Esophagus (tissue), 2 donors: ENCODE results near the gene MMP3. TPM values are rescaled to one million over a fixed set of nuclear protein-coding genes. Genes with fewer than 3 reads are reported as not detected.
"Not testable (repeated sequence)": the region's sequence is repeated elsewhere in the genome, so short reads cannot be mapped to it uniquely, and the experiment has no call there.

Experiments
- H3K27ac ChIP-seq, 2 donors: one replicate each; pipeline ENCODE4 v1.5.1; 2013; ENCODE audit warnings: low read depth in 2 of 2, mild to moderate bottlenecking in 2 of 2, inconsistent platforms in 1 of 2, low read length in 1 of 2, moderate library complexity in 1 of 2
- H3K27me3 ChIP-seq, 2 donors: one replicate each; pipeline ENCODE4 v1.6.1; 2013; ENCODE audit warnings: low read length in 2 of 2, control low read depth in 1 of 2, mild to moderate bottlenecking in 1 of 2; ENCODE audit not compliant: insufficient read depth in 2 of 2, control insufficient read depth in 1 of 2
- H3K36me3 ChIP-seq, 2 donors: one replicate each; pipeline ENCODE4 v1.6.1; 2013; ENCODE audit warnings: low read length in 1 of 2; ENCODE audit not compliant: control insufficient read depth in 2 of 2, insufficient read depth in 2 of 2
- H3K4me1 ChIP-seq, 2 donors: one replicate each; pipeline ENCODE4 v1.6.1; 2013; ENCODE audit warnings: low read length in 1 of 2; ENCODE audit not compliant: control insufficient read depth in 2 of 2, insufficient read depth in 2 of 2
- H3K4me3 ChIP-seq, 2 donors: one replicate each; pipeline ENCODE4 v1.5.1; 2013; ENCODE audit warnings: low read length in 2 of 2, mild to moderate bottlenecking in 2 of 2, low read depth in 1 of 2, moderate library complexity in 1 of 2
- H3K9me3 ChIP-seq, 2 donors: one replicate each; pipeline ENCODE4 v1.6.1; 2013; ENCODE audit warnings: mild to moderate bottlenecking in 2 of 2, low read depth in 1 of 2, low read length in 1 of 2, moderate library complexity in 1 of 2; ENCODE audit not compliant: control insufficient read depth in 2 of 2, insufficient read depth in 1 of 2
- WGBS, 2 donors: extraction: QIAGEN DNeasy Blood & Tissue Kit; methylation state at CpG; one replicate each; pipeline ENCODE4 v1.1.7; 2013; 5-methylcytosine and 5-hydroxymethylcytosine counted together
- polyA plus RNA-seq, 2 donors: library from polyadenylated mRNA; stranded (reverse); fragments of 200-250 nt; gene quantifications; one replicate each; pipeline ENCODE4 v1.2.3, GENCODE V29; 2013
- donor health status: healthy with polysubstance abuse.
- donor health status: Bipolar disorder and iron deficiency.

The MMP3 gene
- under 1 TPM; 0.01 to 0.24 TPM for polyA plus RNA-seq

- Histone ChIP-seq H3K27ac (no peak within 1 kb of the TSS), H3K27me3 (peaks cover 0 to 2% of the 10 kb centered on the region in 2 donors)
- 66 to 71% methylated on average over 4 of the region's 4 CpGs for WGBS, 2 donors
Observed at GRCh38 chr11:102843489-102843888, at the start of gene MMP3. Gene MMP3 (minus strand): TSS chr11:102843609. CDS start chr11:102843546, 63 bp downstream.

GRCh38 chr11:102891736-102892135, 48.3 kb upstream of the MMP3 start:
- WGBS, 2 donors: 97% methylated on average over 1 of the region's 1 CpG
- Histone ChIP-seq H3K4me1 (no peaks in the 10 kb centered on the region), H3K36me3 (no peaks in the 10 kb centered on the region), H3K9me3 (peaks cover 0 to 6% of the 10 kb centered on the region in 2 donors), H3K4me3 (no peak overlapping the region), H3K27ac (no peak overlapping the region), H3K27me3 (no peaks in the 10 kb centered on the region)

More at GRCh38 chr11:102843489-102843888, at the start of gene MMP3:
- Histone ChIP-seq H3K36me3 (no peaks in the 10 kb centered on the region), H3K9me3 (no peaks in the 10 kb centered on the region), H3K4me1 (no peaks in the 10 kb centered on the region), H3K4me3 (no peak within 1 kb of the TSS)

- Histone ChIP-seq H3K4me3 (no peak overlapping the region), H3K9me3 (no peaks in the 10 kb centered on the region), H3K27ac (no peak overlapping the region), H3K4me1 (no peaks in the 10 kb centered on the region), H3K36me3 (no peaks in the 10 kb centered on the region), H3K27me3 (no peaks in the 10 kb centered on the region)
- WGBS, 2 donors: 75 to 80% methylated on average over 6 of the region's 6 CpGs
Observed at GRCh38 chr11:102886999-102887398, 43.6 kb upstream of the MMP3 start.

GRCh38 chr11:102883141-102883540, 39.7 kb upstream of the MMP3 start:
- Histone ChIP-seq H3K36me3 (no peaks in the 10 kb centered on the region), H3K4me3 (no peak overlapping the region), H3K27me3 (no peaks in the 10 kb centered on the region), H3K27ac (no peak overlapping the region), H3K4me1 (no peaks in the 10 kb centered on the region), H3K9me3 (no peaks in the 10 kb centered on the region)
- 75 to 79% methylated on average over 3 of the region's 3 CpGs for WGBS, 2 donors

GRCh38 chr11:102882389-102883024, 39.1 kb upstream of the MMP3 start:
- Histone ChIP-seq H3K27ac (no peak overlapping the region), H3K36me3 (no peaks in the 10 kb centered on the region), H3K4me1 (no peaks in the 10 kb centered on the region), H3K27me3 (no peaks in the 10 kb centered on the region), H3K9me3 (no peaks in the 10 kb centered on the region), H3K4me3 (no peak overlapping the region)
- 79 to 83% methylated on average over 4 of the region's 4 CpGs for WGBS, 2 donors

- Histone ChIP-seq H3K4me3 (no peak overlapping the region), H3K9me3 (no peaks in the 10 kb centered on the region), H3K4me1 (no peaks in the 10 kb centered on the region), H3K27me3 (no peaks in the 10 kb centered on the region), H3K36me3 (no peaks in the 10 kb centered on the region), H3K27ac (no peak overlapping the region)
- 84% methylated on average over 5 of the region's 5 CpGs for WGBS, 2 donors
Observed at GRCh38 chr11:102879801-102880200, 36.4 kb upstream of the MMP3 start.

GRCh38 chr11:102878595-102878994, 35.2 kb upstream of the MMP3 start:
- H3K27me3 ChIP-seq: no peaks in the 10 kb centered on the region
- H3K4me1 ChIP-seq: no peaks in the 10 kb centered on the region
- H3K9me3 ChIP-seq: no peaks in the 10 kb centered on the region
- no peaks in the 10 kb centered on the region for H3K36me3 ChIP-seq
- no peak overlapping the region for H3K4me3 ChIP-seq
- 87 to 88% methylated on average over 2 of the region's 2 CpGs for WGBS, 2 donors
- no peak overlapping the region for H3K27ac ChIP-seq

- H3K9me3 ChIP-seq: no peaks in the 10 kb centered on the region
- H3K27me3 ChIP-seq: no peaks in the 10 kb centered on the region
- no peak within 1 kb of the TSS for H3K27ac ChIP-seq
- no peaks in the 10 kb centered on the region for H3K36me3 ChIP-seq
- H3K4me3 ChIP-seq: no peak within 1 kb of the TSS
- H3K4me1 ChIP-seq: no peaks in the 10 kb centered on the region
- WGBS, 2 donors: 61 to 64% methylated on average over 4 of the region's 4 CpGs
Observed at GRCh38 chr11:102874852-102875251, 31.4 kb upstream of the MMP3 start, which contains the start of gene MMP12. Gene MMP12 (minus strand): TSS chr11:102874982. CDS start chr11:102874937, 45 bp downstream.

- H3K27ac ChIP-seq, H3K27me3 ChIP-seq, H3K9me3 ChIP-seq, H3K4me1 ChIP-seq, H3K4me3 ChIP-seq, H3K36me3 ChIP-seq: not testable (repeated sequence)
- 64 to 67% methylated on average over 8 of the region's 8 CpGs for WGBS, 2 donors
Observed at GRCh38 chr11:102869354-102869964, 26.1 kb upstream of the MMP3 start.

- H3K27ac ChIP-seq: no peak overlapping the region
- no peaks in the 10 kb centered on the region for H3K27me3 ChIP-seq
- no peaks in the 10 kb centered on the region for H3K36me3 ChIP-seq
- H3K9me3 ChIP-seq: no peaks in the 10 kb centered on the region
- WGBS, 2 donors: 77 to 78% methylated on average over 3 of the region's 3 CpGs
- H3K4me3 ChIP-seq: no peak overlapping the region
- H3K4me1 ChIP-seq: no peaks in the 10 kb centered on the region
Observed at GRCh38 chr11:102868339-102868738, 24.9 kb upstream of the MMP3 start.
